HL-60 (cell line): ENCODE results near the gene RPS19.

Experiments used
- DNase-seq, 2 experiments: peaks; one replicate each; pipeline ENCODE4 v3.0.0-alpha.2; 2010 to 2020; ENCODE audit warnings: low read depth in 1 of 2, low spot score in 1 of 2
- H3K27ac ChIP-seq: fragments of 250-450 bp; sonication (Bioruptor Pico); replicated peaks from 2 replicates; pipeline ENCODE4 v1.5.1; 2020; ENCODE audit warnings: mild to moderate bottlenecking, moderate library complexity
- H3K27me3 ChIP-seq: fragments of 250-450 bp; sonication (Bioruptor Pico); 2 replicates; pipeline ENCODE4 v1.5.1; 2021; ENCODE audit warnings: mild to moderate bottlenecking, moderate library complexity; ENCODE audit not compliant: insufficient read depth, poor library complexity, severe bottlenecking
- H3K4me3 ChIP-seq: replicated peaks from 2 replicates; pipeline ENCODE4 v1.5.1; 2011; ENCODE audit warnings: mild to moderate bottlenecking, control low read depth, low read length; ENCODE audit not compliant: insufficient read depth
- GABPA ChIP-seq: IDR thresholded peaks from 2 replicates; pipeline ENCODE4 v1.6.1; 2012; ENCODE audit warnings: low read depth
- POLR2AphosphoS5 ChIP-seq: IDR thresholded peaks from 2 replicates; pipeline ENCODE4 v1.6.1; 2012; ENCODE audit warnings: low read depth
- SPI1 ChIP-seq: IDR thresholded peaks from 2 replicates; pipeline ENCODE4 v1.6.1; 2012; ENCODE audit warnings: low read depth, mild to moderate bottlenecking, borderline replicate concordance
- TF ChIP-seq, protein P1 (sequence below): IDR thresholded peaks from one replicate; pipeline ENCODE4 v1.5.1; 2011; ENCODE audit warnings: low read length, control low read depth, inconsistent platforms; ENCODE audit not compliant: insufficient read depth
- TF ChIP-seq, protein P2 (sequence below): IDR thresholded peaks from 2 replicates; pipeline ENCODE4 v1.6.1; 2012; ENCODE audit warnings: low read depth; ENCODE audit not compliant: insufficient replicate concordance

The RPS19 gene

DNA sequence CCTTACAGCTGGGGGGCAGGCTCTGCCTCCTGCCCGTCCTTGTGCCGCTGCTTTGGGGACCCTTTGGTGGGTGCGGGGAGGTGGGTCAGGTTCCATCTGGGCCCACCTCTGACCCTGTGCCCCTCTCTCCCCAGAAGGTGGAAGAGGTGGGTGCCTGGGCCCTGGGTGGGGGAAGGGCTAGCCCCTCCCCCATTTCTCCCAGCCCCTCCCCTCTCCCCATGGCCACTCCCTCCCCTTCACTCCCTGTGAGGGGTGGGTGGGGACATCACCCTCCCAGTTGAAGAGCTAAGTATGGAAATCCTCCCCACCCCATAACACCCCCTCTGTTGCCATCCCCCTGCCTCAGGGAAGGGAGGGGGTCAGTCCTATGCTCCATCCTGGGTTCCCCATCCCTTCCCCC lies 37.1 kb downstream of the RPS19 start:
- Histone ChIP-seq H3K27me3 (no peaks in the 10 kb centered on the region), H3K4me3 (no peak overlapping the region), H3K27ac (no peak overlapping the region)
- TF ChIP-seq SPI1, result no peak
- DNase-seq, result no peak

GRCh38 chr19:41897820-41898219 lies 37.8 kb downstream of the RPS19 start:
- TF ChIP-seq, protein P1, sequence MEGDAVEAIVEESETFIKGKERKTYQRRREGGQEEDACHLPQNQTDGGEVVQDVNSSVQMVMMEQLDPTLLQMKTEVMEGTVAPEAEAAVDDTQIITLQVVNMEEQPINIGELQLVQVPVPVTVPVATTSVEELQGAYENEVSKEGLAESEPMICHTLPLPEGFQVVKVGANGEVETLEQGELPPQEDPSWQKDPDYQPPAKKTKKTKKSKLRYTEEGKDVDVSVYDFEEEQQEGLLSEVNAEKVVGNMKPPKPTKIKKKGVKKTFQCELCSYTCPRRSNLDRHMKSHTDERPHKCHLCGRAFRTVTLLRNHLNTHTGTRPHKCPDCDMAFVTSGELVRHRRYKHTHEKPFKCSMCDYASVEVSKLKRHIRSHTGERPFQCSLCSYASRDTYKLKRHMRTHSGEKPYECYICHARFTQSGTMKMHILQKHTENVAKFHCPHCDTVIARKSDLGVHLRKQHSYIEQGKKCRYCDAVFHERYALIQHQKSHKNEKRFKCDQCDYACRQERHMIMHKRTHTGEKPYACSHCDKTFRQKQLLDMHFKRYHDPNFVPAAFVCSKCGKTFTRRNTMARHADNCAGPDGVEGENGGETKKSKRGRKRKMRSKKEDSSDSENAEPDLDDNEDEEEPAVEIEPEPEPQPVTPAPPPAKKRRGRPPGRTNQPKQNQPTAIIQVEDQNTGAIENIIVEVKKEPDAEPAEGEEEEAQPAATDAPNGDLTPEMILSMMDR, result no peak
- TF ChIP-seq SPI1 (no peak), GABPA (no peak), POLR2AphosphoS5 (no peak)
- TF ChIP-seq, protein P2, sequence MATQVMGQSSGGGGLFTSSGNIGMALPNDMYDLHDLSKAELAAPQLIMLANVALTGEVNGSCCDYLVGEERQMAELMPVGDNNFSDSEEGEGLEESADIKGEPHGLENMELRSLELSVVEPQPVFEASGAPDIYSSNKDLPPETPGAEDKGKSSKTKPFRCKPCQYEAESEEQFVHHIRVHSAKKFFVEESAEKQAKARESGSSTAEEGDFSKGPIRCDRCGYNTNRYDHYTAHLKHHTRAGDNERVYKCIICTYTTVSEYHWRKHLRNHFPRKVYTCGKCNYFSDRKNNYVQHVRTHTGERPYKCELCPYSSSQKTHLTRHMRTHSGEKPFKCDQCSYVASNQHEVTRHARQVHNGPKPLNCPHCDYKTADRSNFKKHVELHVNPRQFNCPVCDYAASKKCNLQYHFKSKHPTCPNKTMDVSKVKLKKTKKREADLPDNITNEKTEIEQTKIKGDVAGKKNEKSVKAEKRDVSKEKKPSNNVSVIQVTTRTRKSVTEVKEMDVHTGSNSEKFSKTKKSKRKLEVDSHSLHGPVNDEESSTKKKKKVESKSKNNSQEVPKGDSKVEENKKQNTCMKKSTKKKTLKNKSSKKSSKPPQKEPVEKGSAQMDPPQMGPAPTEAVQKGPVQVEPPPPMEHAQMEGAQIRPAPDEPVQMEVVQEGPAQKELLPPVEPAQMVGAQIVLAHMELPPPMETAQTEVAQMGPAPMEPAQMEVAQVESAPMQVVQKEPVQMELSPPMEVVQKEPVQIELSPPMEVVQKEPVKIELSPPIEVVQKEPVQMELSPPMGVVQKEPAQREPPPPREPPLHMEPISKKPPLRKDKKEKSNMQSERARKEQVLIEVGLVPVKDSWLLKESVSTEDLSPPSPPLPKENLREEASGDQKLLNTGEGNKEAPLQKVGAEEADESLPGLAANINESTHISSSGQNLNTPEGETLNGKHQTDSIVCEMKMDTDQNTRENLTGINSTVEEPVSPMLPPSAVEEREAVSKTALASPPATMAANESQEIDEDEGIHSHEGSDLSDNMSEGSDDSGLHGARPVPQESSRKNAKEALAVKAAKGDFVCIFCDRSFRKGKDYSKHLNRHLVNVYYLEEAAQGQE, result no peak
- Histone ChIP-seq H3K27ac (no peak overlapping the region), H3K4me3 (no peak overlapping the region), H3K27me3 (no peaks in the 10 kb centered on the region)
- DNase-seq, result no peak

DNA sequence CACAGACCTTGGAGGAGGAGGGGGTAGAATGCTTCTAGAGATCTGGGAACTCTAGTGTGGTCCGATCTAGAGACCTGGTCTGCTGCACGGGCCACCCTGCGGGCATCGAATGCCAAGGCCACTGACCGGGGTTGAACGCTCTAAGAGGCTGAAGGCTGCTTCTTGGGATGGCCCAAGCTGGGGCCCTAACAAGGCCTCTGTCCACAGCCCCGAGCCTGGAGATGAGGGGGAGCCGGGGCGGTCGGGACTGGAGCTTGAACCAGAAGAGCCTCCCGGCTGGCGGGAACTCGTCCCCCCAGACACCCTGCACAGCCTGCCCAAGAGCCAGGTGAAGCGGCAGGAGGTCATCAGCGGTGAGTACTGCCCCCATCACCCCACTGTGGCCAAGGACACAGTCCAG lies 38.2 kb downstream of the RPS19 start:
- no peak for DNase-seq
- no peak overlapping the region for H3K27ac ChIP-seq
- no peak overlapping the region for H3K4me3 ChIP-seq
- no peaks in the 10 kb centered on the region for H3K27me3 ChIP-seq
- TF ChIP-seq GABPA, result no peak

DNA sequence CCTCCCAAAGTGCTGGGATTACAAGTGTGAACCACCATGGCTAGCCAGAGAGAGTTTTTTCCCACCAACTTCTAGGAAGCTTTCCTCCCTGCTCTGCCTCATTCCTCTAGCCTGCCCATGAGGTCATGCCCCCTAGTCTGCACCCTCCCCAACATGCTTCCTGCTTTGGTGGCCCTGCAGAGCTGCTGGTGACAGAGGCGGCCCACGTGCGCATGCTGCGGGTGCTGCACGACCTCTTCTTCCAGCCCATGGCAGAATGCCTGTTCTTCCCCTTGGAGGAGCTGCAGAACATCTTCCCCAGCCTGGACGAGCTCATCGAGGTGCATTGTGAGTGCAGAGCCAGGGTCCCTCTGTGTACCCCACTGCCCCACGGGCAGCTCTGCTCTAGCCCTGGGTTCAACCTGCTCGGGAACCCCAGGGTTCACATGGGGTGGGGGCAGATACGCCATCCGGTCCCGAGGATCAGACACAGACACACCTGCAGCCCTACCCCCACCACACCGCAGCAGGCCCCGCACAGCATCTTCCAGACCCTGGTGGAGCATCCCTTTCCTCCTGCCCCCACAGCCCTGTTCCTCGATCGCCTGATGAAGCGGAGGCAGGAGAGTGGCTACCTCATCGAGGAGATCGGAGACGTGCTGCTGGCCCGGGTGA lies 41.8 kb downstream of the RPS19 start:
- H3K27ac ChIP-seq, result no peak overlapping the region
- no peak for DNase-seq
- no peak; the same call in 1 of the 2 replicates for TF ChIP-seq POLR2AphosphoS5
- TF ChIP-seq GABPA, result no peak
- TF ChIP-seq, protein P1, result no peak
- TF ChIP-seq, protein P2, result no peak
- TF ChIP-seq SPI1, result no peak
- no peaks in the 10 kb centered on the region for H3K27me3 ChIP-seq
- H3K4me3 ChIP-seq, result no peak overlapping the region

DNA sequence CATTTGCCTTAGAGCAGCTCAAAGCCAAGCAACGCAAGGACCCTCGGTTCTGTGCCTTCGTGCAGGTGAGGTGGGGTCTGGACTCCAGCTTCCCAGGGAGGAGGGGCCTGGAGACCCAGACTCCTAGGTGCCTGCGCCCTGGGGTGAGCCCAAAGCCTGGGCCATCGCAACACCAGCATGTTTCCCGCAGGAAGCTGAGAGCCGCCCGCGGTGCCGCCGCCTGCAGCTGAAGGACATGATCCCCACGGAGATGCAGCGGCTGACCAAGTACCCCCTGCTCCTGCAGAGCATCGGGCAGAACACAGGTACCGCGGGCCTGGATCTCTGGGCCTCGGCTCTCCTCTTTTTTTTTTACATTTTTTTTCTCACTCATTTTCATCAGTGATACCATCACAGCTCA lies 42.5 kb downstream of the RPS19 start:
- DNase-seq, result no peak
- TF ChIP-seq POLR2AphosphoS5 (no peak), SPI1 (no peak), GABPA (no peak)
- TF ChIP-seq, protein P1, result no peak
- TF ChIP-seq, protein P2, result no peak
- Histone ChIP-seq H3K4me3 (no peak overlapping the region), H3K27ac (no peak overlapping the region), H3K27me3 (no peaks in the 10 kb centered on the region)
